NCI-H1694 treated with DMSO at 0.1 percent for 48 hours (cell line): ENCODE measurements around the gene EIF2B5.
"Not testable (repeated sequence)": the region's sequence is repeated elsewhere in the genome, so short reads cannot be mapped to it uniquely, and the experiment has no call there.

Experiments used
- DNase-seq: peaks from one replicate; lab custom pipeline; 2025; lab: John Stamatoyannopoulos, UW

The EIF2B5 gene

GRCh38 chr3:184145751-184146270 is 10.7 kb downstream of the EIF2B5 start:
- DNase-seq: no peak

- DNase-seq: no peak
These were observed 12.9 kb downstream of the EIF2B5 start for GRCh38 chr3:184148076-184148475.

DNA sequence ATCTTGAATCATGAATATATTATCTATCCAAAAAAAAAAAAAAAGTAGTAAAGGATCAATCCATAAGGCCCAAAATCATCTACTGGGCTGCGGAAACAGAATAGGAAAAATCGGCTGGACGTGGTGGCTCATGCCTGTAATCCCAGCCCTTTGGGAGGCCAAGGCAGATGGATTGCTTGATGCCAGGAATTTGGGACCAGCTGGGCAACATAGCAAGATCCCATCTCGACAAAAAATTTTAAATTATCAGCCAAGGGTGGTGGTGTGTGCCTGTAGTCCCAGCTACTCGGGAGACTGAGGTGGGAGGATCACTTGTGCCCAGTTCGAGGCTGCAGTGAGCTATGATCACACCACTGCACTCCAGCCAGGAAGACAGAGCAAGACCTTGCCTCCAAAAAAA is 14.0 kb downstream of the EIF2B5 start:
- DNase-seq: no peak

GRCh38 chr3:184149770-184150169 is 14.6 kb downstream of the EIF2B5 start:
- not testable (repeated sequence) for DNase-seq

DNA sequence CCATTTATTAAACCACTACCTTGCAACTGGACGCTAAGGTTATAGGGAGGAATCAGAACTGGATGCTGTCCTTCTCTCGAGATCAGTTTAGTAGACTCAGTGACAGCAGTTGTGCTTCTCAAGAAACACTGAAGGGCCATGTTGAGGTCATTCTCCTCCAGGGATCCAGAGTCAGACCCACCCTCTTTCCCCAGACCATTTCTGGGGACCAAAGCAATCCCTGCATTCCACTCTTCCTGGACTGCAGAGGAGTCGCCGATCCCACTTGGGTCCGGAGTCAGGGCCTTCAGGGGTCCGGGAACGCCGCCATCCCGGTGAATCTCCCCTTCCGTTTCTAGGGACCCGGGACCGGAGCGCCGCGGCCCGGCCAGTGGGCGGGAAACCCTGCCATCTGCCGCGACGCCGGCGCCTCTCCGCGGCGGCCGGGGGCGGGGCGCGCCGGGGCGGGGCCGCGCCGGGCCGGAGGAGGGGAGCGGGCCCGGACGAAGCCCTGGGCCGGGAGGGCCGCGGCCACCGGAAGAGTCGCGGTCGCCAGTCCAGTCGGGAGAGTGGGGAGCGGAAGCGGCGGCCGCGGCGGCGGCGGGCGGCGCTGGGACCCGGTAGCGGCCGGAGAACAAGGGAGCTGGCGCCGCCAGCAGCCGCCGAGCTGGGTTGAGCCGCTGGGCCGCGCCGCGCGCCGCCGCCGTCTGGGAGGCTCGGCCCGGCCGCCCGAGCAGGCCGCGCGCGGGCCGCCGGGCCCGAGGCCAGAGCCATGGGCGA is 19.9 kb downstream of the EIF2B5 start, which contains the start of gene DVL3:
TSS of gene DVL3 (plus strand) at position 493 of the 759 bp plus-strand sequence. CDS start at position 752, 259 bp downstream.
- DNase-seq: peak; percentile 27

DNA sequence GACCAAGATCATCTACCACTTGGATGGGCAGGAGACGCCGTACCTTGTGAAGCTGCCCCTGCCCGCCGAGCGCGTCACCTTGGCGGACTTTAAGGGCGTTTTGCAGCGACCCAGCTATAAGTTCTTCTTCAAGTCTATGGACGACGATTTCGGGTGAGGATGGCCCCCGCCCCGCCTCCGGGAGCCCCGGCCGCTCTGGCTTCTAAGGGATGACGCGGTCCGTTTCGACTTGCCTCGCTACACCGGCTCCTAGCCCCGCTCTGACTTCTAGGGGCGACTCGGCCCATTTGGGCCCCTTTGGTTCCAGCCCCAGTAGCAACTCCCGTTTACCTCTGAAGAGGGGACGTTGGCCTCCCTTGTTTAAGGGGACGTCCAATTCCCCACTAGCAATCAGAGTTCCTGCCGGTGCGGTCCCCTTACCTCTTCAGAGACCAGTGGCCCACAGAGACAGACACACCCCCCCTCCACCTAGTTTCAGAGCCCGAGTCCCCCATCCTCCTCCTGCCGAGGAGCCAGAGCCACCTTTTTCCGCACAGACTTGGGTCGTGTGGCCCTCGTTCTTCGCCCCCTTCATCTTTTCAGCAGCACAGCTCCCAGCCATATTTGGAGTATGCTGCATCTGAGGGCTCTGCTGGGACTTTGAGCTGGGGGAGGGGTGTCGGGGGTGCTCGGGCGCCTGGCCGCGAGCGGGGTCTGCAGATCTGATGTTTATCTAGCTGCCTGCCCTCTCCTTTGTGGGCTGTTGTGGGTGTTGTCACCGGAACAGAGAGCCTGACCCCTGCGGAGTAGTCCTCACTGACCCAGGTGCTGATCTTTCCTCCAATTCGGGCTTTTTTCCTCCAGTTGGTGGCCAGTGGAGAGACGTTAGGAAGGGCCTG is 20.7 kb downstream of the EIF2B5 start:
- DNase-seq: no peak

DNA sequence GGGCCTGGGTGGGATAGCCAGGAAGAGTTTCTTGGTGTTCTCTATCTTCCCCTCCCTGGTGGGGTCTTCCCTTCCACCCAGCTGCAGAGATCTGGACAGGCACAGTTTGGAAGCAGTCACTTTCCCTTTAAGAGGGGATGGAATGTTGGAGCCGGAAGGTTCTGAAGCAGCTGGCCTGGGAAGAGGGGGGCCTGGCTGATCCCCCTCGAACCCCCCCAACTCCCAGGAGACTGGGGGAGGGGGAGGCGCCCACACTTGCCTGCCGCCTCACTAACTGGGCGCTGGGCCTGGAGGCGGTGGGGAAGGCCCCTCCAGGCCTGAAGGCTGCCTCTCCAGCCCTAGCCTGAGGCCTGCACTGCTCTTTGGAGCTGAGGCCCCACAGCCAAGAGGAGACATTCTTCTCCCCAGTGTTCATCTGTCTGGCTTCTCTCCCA is 21.4 kb downstream of the EIF2B5 start:
- peak; percentile 29 for DNase-seq

DNA sequence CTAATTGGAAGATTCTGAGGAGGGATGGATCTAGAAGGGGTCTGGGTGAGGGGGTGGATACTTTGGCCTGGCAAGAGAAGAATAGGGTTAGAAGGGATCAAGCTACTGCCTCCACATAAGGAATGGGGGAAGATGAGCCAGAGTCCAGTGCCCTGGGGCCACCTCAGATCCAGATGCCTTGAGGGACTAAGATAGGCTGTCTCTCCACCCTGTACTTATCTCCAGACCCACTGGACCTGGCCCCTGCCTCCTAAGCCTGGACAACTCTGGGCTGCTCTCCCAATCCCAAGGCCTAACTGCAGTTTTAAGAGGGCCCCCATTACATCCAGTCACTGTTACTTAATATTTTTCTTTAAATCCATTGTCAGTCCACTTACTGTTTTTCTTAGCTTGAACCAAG is 22.0 kb downstream of the EIF2B5 start:
- DNase-seq: no peak

DNA sequence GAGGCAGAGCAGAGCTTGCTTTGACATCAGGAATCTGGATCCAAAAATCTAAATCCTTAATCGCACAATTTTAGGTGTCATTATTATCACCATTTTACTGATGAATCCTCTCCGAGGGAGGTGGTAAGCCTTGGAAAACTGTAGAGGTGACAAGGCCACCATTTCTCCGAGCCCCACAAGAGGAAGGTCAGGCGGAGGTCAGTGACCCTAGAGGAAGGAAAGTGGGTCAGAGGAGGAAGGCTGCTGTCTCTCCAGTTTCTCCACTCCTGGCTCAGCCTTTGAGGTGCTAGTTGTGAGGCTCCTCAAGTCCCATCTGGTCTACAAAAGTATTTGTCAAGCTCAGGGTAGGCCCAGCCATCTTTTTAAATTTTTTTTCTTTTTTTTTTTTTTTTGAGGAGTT is 23.2 kb downstream of the EIF2B5 start:
- no peak for DNase-seq

- DNase-seq: no peak
These were observed 25.3 kb downstream of the EIF2B5 start for GRCh38 chr3:184160456-184160855.

DNA sequence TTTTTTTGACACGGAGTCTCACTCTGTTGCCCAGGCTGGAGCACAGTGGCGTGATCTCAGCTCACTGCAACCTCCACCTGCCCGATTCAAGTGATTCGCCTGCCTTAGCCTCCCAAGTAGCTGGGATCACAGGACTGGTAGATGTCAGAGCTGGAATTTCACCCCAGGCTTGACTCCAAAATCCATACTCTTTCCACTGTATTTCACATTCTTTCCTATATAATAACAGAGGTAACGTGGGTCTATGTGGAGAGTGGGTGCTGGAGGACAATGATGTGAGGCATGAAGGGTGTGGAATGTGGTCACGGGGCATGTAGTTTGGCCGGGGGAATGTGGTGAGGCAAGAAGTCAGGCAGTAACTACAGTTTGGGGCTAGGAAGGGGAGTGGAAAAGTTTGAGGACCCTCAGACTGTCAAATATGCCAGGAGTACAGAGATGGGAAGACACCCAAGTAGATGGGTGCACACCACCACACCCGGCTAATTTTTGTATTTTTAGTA is 27.5 kb downstream of the EIF2B5 start:
- not testable (repeated sequence) for DNase-seq

GRCh38 chr3:184164648-184165330 is 29.6 kb downstream of the EIF2B5 start:
- DNase-seq: no peak

GRCh38 chr3:184165543-184165942 is 30.4 kb downstream of the EIF2B5 start:
- no peak for DNase-seq

DNA sequence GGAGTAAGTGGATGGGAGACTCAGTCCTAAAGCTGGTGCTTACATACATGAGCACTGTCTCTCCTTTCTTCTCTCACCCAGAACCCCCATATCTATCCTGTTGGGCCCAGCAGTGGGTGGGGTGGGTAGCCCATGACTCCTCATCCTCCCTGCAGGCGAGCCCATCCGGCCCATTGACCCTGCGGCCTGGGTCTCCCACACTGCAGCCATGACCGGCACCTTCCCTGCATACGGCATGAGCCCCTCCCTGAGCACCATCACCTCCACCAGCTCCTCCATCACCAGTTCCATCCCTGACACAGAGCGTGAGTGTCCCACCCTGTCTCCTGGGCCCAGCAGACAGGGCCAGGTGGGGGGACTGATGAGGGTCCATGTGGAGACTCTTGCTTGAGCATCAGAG is 31.5 kb downstream of the EIF2B5 start:
- DNase-seq: no peak

DNA sequence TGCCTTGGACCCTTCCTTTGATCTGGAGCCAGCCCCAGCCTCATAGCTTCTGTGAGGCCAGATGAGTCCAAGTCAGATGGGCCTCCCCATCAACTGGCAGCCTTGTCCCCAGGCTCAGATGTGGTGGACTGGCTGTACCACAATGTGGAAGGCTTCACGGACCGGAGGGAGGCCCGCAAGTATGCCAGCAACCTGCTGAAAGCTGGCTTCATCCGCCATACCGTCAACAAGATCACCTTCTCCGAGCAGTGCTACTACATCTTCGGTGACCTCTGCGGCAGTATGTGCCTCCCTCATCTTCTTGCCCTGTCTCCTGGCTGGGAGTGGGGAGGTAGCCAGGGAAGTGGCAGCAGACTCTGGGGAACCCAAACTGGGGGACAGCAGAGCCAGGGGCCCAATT is 32.6 kb downstream of the EIF2B5 start:
- DNase-seq: no peak

- no peak for DNase-seq
These were observed 33.4 kb downstream of the EIF2B5 start for GRCh38 chr3:184168363-184169120.

GRCh38 chr3:184169896-184170875 is 35.0 kb downstream of the EIF2B5 start:
- DNase-seq: no peak

GRCh38 chr3:184171562-184171961 is 36.4 kb downstream of the EIF2B5 start:
- no peak for DNase-seq

DNA sequence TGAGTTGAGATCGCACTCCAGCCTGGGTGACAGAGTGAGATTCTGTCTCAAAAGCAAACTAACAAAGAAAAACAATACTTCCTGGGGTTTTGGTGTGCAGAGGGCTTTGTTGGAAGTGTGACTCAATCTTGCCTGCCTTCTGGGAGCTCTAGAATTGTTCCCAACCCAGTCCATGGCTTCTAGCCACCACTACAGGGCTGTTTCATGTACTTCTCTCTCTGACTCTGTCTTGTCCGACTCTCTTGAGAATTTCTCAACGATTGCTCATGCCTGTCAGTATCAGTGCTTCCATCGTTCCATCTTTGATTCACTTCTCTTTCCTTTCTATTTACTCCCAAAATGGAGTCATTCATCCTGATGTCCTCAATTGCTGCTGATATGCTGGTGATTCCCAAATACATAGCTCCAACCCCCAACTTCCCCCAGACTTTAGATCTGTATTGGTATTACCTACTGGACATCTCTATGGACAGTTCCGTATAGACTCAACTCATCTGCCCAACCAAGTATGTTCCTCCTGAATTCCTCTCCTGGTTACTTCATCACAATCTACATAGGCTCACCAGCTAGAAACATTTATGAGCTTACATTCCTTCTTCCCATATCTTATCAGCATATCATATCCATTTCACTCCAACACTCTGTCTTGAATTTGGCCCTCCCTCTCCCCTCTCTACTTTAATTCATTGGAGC is 37.7 kb downstream of the EIF2B5 start:
- DNase-seq: no peak

GRCh38 chr3:184173374-184173722 is 38.2 kb downstream of the EIF2B5 start:
- no peak for DNase-seq
